GM23338 (cell line): Measurements from ENCODE around the gene SPINT2. TPM values are rescaled to one million over a fixed set of nuclear protein-coding genes. Genes with fewer than 3 reads are reported as not detected.

Source experiments
- ATAC-seq: fragments of 200-7000 bp; cut with Tn5 transposase; 3 replicates; pipeline ENCODE4 v1.9.1; 2020
- DNase-seq: peaks from one replicate; pipeline ENCODE4 v3.0.0-alpha.2; 2015; ENCODE audit warnings: low spot score
- H2AFZ ChIP-seq: fragments of 200-600 bp; sonication (generic); 2 replicates; pipeline ENCODE4 v1.8.0; 2016; ENCODE audit warnings: antibody characterized with exemption, mild to moderate bottlenecking, moderate library complexity
- H3F3A ChIP-seq: fragments of 200-600 bp; sonication (generic); replicated peaks from 2 replicates; pipeline ENCODE4 v1.8.0; 2017; ENCODE audit warnings: antibody characterized with exemption, mixed run types, low read depth
- H3K27ac ChIP-seq: fragments of 200-600 bp; sonication (generic); 2 replicates; pipeline ENCODE4 v1.6.1; 2016; ENCODE audit warnings: low read depth
- H3K27me3 ChIP-seq: fragments of 200-600 bp; sonication (generic); 2 replicates; pipeline ENCODE4 v1.8.0; 2016; ENCODE audit warnings: mild to moderate bottlenecking, mixed run types, moderate library complexity; ENCODE audit not compliant: insufficient read depth
- H3K36me3 ChIP-seq: fragments of 200-600 bp; sonication (generic); 2 replicates; pipeline ENCODE4 v1.8.0; 2016; ENCODE audit warnings: mild to moderate bottlenecking; ENCODE audit not compliant: insufficient read depth
- H3K4me1 ChIP-seq: fragments of 200-600 bp; sonication (generic); 2 replicates; pipeline ENCODE4 v1.8.0; 2016; ENCODE audit warnings: mild to moderate bottlenecking, moderate library complexity; ENCODE audit not compliant: insufficient read depth
- H3K4me2 ChIP-seq: fragments of 200-600 bp; sonication (generic); 2 replicates; pipeline ENCODE4 v1.7.1; 2017; ENCODE audit warnings: mixed run types
- H3K4me3 ChIP-seq: fragments of 200-600 bp; sonication (generic); 2 replicates; pipeline ENCODE4 v1.6.1; 2016; ENCODE audit warnings: mixed run types
- H3K79me2 ChIP-seq: fragments of 200-600 bp; sonication (generic); replicated peaks from 2 replicates; pipeline ENCODE4 v1.8.0; 2017; ENCODE audit warnings: mild to moderate bottlenecking; ENCODE audit not compliant: insufficient read depth
- H3K9me2 ChIP-seq: fragments of 200-600 bp; sonication (generic); 2 replicates; pipeline ENCODE4 v1.8.0; 2017; ENCODE audit not compliant: insufficient read depth
- H4K20me1 ChIP-seq: fragments of 200-600 bp; sonication (generic); replicated peaks from 2 replicates; pipeline ENCODE4 v1.8.0; 2017; ENCODE audit warnings: mild to moderate bottlenecking; ENCODE audit not compliant: insufficient read depth
- H3K27ac Mint-ChIP-seq: 2 replicates; pipeline ENCODE4 v1.8.0; 2020; ENCODE audit warnings: inconsistent platforms, mild to moderate bottlenecking, moderate library complexity, mixed read lengths
- H3K27me3 Mint-ChIP-seq: 3 replicates; pipeline ENCODE4 v1.8.0; 2022; ENCODE audit warnings: low read depth, mild to moderate bottlenecking, moderate library complexity, mixed read lengths, inconsistent platforms; ENCODE audit not compliant: insufficient read depth, poor library complexity
- H3K36me3 Mint-ChIP-seq: 3 replicates; pipeline ENCODE4 v1.8.0; 2021; ENCODE audit warnings: low read depth, mild to moderate bottlenecking, inconsistent platforms, moderate library complexity, mixed read lengths
- H3K4me1 Mint-ChIP-seq: 3 replicates; pipeline ENCODE4 v1.8.0; 2020; ENCODE audit warnings: mild to moderate bottlenecking, inconsistent platforms, mixed read lengths
- H3K4me3 Mint-ChIP-seq: 3 replicates; pipeline ENCODE4 v1.8.0; 2021; ENCODE audit warnings: moderate library complexity, mild to moderate bottlenecking, inconsistent platforms, mixed read lengths
- H3K9me3 Mint-ChIP-seq: 3 replicates; pipeline ENCODE4 v1.8.0; 2020; ENCODE audit warnings: moderate library complexity, mild to moderate bottlenecking, inconsistent platforms, mixed read lengths
- EZH2 ChIP-seq: fragments of 200-600 bp; sonication (generic); IDR thresholded peaks from one replicate; pipeline ENCODE4 v1.8.0; 2017; ENCODE audit warnings: antibody characterized with exemption, mild to moderate bottlenecking, low read depth; ENCODE audit not compliant: unreplicated experiment
- JUNB ChIP-seq: IDR thresholded peaks from one replicate; pipeline ENCODE4 v1.6.1; 2016; ENCODE audit warnings: antibody characterized with exemption; ENCODE audit not compliant: unreplicated experiment
- ZNF114 ChIP-seq: fragments of 250-450 bp; sonication (Bioruptor Pico); IDR thresholded peaks from 2 replicates; pipeline ENCODE4 v1.5.0; 2020; ENCODE audit warnings: mild to moderate bottlenecking, moderate library complexity
- ZNF331 ChIP-seq: fragments of 250-450 bp; sonication (Bioruptor Pico); IDR thresholded peaks from 2 replicates; pipeline ENCODE4 v1.5.0; 2020; ENCODE audit warnings: low read depth, mild to moderate bottlenecking, moderate library complexity
- polyA plus RNA-seq: library from polyadenylated mRNA; unstranded; fragments of >200 nt; fragmentation: Nextera tagmentation; extraction: Ambion mirVana; gene quantifications from 2 replicates; pipeline ENCODE4 v1.2.1, GENCODE V29; 2016
- total RNA-seq: library from RNA; depleted of rRNA; stranded (reverse); fragments of >200 nt; shearing (Covaris generic); gene quantifications from 2 replicates; pipeline ENCODE4 v1.2.3, GENCODE V29; 2014
- TF ChIP-seq, protein P1 (sequence below): fragments of 250-450 bp; sonication (Bioruptor Pico); IDR thresholded peaks from 2 replicates; pipeline ENCODE4 v1.5.0; 2020; ENCODE audit warnings: mild to moderate bottlenecking, moderate library complexity

Gene SPINT2
- total and polyA plus RNA-seq, 2 experiments from 2014 or later: 319 to 468 TPM

DNA sequence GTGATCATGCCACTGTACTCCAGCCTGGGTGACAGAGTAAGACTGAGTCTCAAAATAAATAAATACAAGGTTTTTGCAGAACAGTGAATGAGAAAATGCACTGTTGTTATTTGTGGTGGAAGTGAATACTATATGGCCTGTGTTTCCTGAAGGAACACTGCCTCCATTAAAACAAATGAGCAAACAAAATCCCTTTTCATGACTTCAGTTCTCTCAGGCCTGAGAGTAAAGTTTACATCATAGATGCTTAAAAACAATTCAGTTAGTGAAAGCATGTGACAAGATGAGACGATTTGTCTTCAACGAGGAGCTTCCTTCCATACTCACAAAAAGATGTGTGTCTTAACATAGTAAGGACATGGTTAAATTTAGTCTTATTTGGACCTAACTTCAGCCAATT, 14.4 kb downstream of the SPINT2 start:
- peaks cover 100% of the 10 kb centered on the region for H3K79me2 ChIP-seq
- peaks cover 81% of the 10 kb centered on the region for H4K20me1 ChIP-seq
- Mint-ChIP-seq H3K9me3 (no peaks in the 10 kb centered on the region), H3K27me3 (no peaks in the 10 kb centered on the region), H3K4me3 (no peak overlapping the region), H3K4me1 (no peaks in the 10 kb centered on the region; the same call in 2 of the 3 replicates), H3K36me3 (peaks cover 18% of the 10 kb centered on the region; the same call in 2 of the 3 replicates), H3K27ac (no peak overlapping the region)
- peaks cover 12% of the 10 kb centered on the region; the same call in 1 of the 2 replicates for H3F3A ChIP-seq
- no peaks in the 10 kb centered on the region for H3K9me2 ChIP-seq
- ATAC-seq: no peak
- TF ChIP-seq, protein P1, sequence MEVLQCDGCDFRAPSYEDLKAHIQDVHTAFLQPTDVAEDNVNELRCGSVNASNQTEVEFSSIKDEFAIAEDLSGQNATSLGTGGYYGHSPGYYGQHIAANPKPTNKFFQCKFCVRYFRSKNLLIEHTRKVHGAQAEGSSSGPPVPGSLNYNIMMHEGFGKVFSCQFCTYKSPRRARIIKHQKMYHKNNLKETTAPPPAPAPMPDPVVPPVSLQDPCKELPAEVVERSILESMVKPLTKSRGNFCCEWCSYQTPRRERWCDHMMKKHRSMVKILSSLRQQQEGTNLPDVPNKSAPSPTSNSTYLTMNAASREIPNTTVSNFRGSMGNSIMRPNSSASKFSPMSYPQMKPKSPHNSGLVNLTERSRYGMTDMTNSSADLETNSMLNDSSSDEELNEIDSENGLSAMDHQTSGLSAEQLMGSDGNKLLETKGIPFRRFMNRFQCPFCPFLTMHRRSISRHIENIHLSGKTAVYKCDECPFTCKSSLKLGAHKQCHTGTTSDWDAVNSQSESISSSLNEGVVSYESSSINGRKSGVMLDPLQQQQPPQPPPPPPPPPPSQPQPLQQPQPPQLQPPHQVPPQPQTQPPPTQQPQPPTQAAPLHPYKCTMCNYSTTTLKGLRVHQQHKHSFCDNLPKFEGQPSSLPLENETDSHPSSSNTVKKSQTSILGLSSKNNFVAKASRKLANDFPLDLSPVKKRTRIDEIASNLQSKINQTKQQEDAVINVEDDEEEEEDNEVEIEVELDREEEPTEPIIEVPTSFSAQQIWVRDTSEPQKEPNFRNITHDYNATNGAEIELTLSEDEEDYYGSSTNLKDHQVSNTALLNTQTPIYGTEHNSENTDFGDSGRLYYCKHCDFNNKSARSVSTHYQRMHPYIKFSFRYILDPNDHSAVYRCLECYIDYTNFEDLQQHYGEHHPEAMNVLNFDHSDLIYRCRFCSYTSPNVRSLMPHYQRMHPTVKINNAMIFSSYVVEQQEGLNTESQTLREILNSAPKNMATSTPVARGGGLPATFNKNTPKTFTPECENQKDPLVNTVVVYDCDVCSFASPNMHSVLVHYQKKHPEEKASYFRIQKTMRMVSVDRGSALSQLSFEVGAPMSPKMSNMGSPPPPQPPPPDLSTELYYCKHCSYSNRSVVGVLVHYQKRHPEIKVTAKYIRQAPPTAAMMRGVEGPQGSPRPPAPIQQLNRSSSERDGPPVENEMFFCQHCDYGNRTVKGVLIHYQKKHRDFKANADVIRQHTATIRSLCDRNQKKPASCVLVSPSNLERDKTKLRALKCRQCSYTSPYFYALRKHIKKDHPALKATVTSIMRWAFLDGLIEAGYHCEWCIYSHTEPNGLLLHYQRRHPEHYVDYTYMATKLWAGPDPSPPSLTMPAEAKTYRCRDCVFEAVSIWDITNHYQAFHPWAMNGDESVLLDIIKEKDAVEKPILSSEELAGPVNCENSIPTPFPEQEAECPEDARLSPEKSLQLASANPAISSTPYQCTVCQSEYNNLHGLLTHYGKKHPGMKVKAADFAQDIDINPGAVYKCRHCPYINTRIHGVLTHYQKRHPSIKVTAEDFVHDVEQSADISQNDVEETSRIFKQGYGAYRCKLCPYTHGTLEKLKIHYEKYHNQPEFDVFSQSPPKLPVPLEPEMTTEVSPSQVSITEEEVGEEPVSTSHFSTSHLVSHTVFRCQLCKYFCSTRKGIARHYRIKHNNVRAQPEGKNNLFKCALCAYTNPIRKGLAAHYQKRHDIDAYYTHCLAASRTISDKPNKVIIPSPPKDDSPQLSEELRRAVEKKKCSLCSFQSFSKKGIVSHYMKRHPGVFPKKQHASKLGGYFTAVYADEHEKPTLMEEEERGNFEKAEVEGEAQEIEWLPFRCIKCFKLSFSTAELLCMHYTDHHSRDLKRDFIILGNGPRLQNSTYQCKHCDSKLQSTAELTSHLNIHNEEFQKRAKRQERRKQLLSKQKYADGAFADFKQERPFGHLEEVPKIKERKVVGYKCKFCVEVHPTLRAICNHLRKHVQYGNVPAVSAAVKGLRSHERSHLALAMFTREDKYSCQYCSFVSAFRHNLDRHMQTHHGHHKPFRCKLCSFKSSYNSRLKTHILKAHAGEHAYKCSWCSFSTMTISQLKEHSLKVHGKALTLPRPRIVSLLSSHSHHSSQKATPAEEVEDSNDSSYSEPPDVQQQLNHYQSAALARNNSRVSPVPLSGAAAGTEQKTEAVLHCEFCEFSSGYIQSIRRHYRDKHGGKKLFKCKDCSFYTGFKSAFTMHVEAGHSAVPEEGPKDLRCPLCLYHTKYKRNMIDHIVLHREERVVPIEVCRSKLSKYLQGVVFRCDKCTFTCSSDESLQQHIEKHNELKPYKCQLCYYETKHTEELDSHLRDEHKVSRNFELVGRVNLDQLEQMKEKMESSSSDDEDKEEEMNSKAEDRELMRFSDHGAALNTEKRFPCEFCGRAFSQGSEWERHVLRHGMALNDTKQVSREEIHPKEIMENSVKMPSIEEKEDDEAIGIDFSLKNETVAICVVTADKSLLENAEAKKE: no peak
- TF ChIP-seq EZH2 (no peak), JUNB (no peak), ZNF331 (no peak), ZNF114 (CRISPR knock-in tag) (no peak)
- 0 out of 2 replicates have a peak overlapping the region, but pooled peaks have one; percentile 76 for H3K27ac ChIP-seq
- no peaks in the 10 kb centered on the region for H3K4me1 ChIP-seq
- no peak overlapping the region for H3K4me2 ChIP-seq
- no peaks in the 10 kb centered on the region for H3K27me3 ChIP-seq
- H3K36me3 ChIP-seq: no peaks in the 10 kb centered on the region
- no peak overlapping the region for H2AFZ ChIP-seq
- H3K4me3 ChIP-seq: no peak overlapping the region
- no peak for DNase-seq
